NK-92 treated with Interleukin-12 subunit alpha and Interleukin-12 subunit beta, amount 100 ng/mL, for 24 hours (cell line): ENCODE data around the gene SPACA4.
"Not testable (repeated sequence)": the region's sequence is repeated elsewhere in the genome, so short reads cannot be mapped to it uniquely, and the experiment has no call there.

Experiments used
- DNase-seq: peaks from one replicate; lab custom pipeline; 2025; lab: John Stamatoyannopoulos, UW

The SPACA4 gene, protein sequence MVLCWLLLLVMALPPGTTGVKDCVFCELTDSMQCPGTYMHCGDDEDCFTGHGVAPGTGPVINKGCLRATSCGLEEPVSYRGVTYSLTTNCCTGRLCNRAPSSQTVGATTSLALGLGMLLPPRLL

DNA sequence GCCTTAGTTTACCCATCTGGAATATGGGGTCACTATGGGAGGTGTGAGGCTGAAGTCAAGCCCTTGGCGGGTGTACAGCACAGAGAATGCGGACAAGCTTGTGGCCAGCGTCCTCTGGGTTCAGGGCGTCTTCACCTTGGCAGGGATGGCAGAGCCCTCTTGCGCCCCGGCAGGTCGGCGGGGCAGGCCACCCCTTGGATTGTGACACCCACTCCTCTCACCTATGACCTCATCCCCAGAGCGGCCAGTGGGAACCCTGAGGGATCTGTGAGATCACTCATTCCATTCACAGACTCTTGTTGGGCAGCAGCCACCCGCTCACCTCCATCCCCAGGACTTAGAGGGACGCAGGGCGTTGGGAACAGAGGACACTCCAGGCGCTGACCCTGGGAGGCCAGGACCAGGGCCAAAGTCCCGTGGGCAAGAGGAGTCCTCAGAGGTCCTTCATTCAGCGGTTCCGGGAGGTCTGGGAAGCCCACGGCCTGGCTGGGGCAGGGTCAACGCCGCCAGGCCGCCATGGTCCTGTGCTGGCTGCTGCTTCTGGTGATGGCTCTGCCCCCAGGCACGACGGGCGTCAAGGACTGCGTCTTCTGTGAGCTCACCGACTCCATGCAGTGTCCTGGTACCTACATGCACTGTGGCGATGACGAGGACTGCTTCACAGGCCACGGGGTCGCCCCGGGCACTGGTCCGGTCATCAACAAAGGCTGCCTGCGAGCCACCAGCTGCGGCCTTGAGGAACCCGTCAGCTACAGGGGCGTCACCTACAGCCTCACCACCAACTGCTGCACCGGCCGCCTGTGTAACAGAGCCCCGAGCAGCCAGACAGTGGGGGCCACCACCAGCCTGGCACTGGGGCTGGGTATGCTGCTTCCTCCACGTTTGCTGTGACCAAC lies at the start of gene SPACA4:
Gene SPACA4 (plus strand): TSS at position 280 of the 896 bp plus-strand sequence. CDS start 237 bp downstream, at position 517.
- DNase-seq: no peak

DNA sequence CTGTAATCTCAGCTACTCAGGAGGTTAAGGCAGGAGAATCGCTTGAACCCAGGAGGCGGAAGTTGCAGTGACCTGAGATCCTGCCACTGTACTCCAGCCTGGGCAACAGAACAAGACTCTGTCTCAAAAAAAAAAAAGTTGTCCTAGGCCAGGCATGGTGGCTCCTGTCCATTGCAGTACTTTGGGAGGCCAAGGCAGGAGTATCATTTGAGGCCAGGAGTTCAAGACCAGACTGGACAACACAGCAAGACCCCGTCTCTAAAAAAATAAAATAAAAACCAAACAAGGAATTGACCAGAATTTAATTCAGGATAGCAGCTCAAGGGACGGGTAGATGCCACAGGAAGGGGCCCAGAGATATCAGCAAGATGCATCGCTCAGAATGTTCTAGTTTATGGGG lies 49.7 kb upstream of the SPACA4 start:
- no peak for DNase-seq

DNA sequence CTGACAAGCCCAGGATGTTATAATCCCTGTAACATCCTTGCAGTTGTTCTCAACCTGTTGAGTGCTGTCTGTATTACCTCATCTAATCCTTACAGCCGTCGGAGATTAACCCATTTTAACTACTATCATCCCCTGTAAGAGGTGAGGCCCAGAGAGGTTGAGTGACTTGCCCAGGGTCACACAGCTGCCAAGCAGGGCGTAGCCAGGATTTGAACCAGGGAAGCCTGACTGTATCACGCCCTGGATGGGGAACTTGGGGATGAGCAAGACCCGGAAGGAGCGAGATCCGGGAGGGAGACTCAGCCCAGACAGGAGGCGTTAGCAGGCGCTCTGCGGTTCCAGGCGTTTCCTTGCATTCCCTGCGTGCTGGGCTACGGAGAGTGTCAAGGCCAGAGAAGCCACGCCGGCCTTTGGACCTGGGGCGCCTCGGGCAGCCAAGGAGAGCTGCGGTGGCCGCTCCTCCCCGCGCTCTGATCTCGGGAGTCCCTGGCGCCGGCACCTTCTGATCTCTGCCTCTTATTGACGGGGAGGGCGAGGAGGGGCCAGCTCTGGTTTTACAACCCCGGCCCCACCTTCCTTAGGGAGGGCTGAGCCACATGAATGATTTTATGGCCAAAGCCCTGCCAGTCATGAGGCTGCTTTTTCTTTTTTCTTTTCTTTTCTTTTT lies 48.4 kb upstream of the SPACA4 start:
- no peak for DNase-seq

DNA sequence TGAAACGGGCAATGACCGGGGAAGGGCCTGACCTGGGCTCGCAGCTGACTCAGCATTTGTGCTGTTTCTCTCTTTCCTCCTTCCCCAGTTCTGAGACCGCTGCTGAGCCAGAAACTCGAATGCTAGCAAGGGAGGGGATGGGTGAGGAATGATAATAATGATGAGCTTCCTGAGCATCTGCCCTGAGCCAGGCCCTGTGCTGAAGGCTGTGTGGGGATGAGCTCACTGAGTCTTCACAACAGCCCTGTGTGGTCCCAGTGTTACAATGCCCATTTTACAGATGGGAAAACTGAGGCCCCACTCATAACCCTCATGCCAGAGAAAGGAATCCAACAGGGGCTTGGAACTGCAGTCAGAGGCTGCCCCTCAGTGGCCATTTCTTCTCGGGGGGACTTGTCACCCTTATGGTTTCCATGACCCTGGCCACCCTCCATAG lies 46.4 kb upstream of the SPACA4 start:
- DNase-seq: no peak

DNA sequence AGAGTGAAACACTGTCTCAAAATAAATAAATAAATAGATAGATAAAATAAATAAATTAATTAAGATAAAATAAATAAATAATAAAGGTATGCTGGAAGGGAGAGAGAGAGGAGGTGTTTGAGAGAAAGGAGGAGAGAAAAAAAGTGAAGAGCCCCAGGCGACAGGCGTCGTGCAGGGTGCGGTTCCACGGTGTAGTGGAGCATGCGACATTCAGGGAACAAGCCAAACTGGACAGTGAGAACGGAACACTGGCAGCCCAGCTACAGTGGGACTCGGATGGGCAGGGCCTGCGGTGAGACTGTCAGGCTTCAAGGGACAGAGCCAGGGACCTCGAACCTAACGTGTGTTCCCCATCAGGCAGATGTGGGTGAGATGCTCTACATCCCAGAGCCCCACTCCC lies 45.1 kb upstream of the SPACA4 start:
- no peak for DNase-seq

DNA sequence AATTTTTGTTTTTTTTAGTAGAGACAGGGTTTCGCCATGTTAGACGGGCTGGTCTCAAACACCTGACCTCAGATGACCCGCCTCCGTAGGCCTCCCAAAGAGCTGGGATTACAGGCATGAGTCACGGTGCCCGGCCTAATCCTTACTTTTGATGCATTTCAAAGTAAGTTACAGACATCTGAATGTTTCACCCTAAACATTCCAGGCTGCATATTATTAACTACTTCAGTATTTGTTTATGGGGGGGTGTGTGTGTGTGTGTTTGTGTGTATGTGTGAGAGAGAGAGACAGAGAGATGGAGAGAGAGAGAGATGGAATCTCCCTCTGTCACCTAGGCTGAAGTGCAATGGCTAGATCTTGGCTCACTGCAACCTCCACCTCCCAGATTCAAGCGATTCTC lies 41.5 kb upstream of the SPACA4 start:
- DNase-seq: no peak

DNA sequence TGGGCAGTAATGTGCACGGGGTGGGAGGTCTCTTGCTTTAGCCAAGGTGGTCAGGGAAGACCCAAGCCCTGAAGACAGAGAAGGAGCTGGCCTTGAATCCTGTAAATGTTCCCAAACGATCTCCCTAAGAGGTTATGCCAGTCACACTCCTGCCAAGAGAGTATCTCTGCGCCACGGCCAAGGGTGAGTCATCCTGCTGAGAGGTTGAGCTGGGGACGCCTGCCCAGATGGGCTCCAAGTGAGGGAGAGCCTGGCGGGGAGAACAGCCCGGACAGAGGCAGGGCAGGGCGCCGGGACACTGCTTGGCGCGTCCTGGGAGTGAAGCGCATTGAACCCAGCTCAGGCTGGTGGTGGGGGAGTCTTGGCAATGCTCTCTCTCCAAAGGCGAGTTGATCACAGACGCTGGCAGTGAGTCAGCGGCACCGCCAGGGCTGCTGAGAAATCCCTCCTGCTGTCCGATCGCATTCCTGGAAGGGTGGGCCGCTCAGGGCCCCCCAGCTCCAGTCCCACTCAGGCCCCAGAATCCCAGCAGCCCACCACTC lies 38.1 kb upstream of the SPACA4 start:
- no peak for DNase-seq

DNA sequence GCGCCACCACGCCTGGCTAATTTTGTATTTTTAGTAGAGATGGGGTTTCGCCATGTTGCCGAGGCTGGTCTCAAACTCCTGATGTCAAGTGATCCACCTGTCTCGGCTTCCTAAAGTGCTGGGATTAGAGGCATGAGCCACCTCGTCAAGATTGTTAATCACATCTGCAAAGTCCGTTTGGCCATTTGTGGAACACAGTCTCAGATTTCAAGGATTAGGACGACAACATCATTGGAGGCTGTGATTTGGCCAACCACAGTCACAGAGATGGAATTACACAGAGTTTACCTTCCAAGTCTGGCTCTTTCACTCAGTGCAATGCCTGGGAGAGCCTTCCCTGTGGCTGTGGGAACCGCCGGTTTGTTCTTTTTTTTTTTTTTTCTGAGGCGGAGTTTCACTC lies 36.7 kb upstream of the SPACA4 start:
- DNase-seq: no peak

DNA sequence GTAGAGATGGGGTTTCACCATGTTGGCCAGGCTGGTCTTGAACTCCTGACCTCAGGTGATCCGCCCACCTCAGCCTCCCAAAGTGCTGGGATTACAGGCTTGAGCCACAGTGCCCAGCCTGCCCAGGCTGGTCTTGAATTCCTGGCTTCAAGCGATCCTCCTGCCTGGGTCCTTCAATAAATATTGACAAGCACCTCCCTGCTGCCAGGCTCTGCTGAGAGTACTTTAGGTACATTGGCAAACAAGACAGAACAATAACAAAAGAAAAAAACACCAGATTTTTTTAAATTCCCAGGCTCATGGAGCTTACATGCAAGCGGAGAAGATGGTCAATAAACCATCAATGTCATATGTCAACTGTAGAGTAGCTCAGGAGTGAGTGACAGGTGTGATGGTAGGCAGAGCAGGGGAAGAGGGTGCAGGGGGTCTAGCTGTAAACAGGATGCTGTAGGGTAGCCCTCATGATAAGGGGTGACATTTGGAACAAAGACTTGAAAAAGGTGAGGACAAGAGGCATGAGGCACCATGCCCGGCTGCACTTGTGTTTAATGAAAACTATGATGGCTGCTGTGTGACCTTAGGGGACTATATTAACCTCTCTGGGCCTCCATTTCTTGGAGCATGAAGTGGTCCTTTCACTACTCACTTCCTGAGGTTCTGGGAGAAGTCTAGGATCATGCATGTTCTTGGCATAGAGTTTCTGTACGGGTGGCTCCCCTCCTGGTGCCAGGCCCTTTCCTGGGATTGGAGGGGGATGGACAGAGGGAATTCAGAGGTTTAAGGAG lies 35.0 kb upstream of the SPACA4 start:
- DNase-seq: no peak

DNA sequence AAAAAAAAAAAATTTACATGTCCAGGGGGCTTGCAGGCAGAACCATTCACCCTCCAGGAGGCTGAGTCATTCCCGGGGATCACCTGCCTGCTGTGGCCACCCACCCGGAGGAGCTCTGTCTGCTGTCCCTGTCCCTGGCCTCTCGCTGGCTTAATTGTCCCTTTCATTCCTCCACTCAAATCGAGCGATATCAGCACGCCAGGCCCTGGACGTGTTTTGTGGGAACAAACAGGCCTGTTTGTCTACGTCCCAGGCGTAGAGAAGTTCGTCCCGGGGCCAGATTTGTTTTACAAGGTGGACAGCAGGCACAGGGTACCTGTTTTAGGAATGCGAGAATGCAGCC lies 33.4 kb upstream of the SPACA4 start:
- DNase-seq: no peak

DNA sequence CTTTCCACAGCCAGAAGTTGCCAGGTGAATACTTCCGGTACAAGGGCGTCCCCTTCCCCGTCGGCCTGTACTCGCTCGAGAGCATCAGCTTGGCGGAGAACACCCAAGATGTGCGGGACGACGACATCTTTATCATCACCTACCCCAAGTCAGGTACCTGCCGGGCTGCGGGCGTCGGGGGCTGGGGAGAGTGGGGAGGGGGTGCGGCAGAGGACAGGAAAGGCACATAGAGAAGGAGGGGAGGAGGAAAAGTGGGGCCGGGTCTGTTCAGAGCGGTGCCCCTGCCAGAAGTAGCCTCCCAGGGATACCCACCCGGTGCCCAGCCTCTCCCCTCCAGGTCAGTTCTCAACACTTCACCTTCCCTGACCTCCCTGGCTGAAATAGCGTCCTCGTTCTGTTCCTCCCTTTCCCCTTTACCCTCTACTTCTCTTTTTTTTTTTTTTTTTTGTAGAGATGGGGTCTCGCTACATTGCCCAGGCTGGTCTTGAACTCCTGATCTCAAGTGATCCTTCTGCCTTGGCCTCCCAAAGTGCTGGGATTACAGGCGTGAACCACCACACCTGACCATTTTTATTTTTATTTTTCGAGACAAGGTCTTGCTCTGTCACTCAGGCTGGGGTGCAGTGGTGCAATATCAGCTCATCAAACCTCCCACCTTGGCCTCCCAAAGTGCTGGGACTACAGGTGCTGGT lies 30.5 kb upstream of the SPACA4 start:
- DNase-seq: no peak

DNA sequence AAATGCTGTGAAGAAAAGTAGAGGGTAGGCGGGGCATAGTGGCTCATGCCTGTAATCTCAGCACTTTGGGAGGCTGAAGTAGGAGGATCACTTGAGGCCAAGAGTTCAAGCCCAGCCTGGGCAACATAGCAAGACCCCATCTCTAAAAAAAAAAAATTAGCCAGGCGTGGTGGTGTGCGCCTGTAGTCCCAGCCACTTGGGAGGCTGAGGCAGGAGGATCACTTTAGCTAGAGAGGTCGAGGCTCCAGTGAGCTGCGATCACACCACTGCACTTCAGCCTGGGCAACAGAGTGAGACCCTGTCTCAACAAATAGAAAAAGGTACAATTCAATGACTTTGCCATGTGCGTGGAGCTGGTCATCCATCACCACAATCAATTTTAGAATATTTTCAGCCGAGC lies 28.6 kb upstream of the SPACA4 start:
- DNase-seq: not testable (repeated sequence)

DNA sequence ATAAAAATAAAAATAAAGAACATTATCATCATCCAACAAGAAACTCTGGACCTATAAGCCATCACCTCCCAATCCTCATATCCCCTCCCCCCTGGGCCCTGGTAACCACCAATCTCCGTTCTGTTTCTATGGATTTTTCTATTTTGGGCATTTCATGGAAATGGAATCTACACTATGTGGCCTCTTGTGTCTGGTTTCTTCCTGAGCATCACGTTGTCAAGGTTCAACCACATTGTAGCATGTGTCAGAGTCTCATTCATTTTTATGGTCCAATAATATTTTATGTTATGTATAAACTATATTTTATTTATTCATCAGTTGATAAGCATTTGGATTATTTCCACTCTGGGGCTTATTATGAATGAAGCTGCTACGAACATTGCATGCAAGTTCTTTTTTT lies 27.7 kb upstream of the SPACA4 start:
- no peak for DNase-seq

DNA sequence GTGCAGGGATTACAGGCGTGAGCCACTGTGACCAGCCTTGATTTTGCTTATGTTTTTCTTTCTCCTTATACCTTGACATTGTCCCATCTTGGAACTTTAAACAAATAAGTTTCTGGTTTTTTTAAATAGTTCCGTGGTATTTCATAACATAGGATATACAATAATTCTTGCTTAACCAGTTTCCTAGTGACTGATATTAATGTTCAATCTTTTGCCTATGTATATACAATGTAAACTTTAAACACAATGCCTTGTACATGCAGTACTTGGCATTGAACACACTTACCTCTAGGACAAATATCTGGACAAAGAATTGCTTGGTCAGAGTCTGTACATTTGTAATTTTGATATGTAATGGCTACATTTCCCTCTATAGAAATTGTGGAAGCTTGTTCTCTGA lies 24.4 kb upstream of the SPACA4 start:
- no peak for DNase-seq

DNA sequence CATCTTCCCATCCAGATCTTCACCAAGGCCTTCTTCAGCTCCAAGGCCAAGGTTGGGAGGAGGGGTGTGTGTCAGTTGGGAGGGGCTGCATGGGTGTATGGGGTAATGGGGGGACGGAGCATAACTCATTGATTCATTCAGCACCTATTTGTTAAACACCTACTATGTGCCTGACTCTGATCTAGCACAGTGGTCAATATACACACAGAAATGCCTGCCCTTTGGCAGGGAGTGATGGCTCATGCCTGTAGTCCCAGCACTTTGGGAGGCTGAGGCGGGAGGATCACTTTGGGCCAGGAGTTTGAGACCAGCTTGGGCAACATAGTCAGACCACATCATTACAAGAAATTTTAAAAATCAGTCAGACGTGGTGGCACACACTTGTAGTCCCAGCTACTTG lies 19.2 kb upstream of the SPACA4 start:
- no peak for DNase-seq

DNA sequence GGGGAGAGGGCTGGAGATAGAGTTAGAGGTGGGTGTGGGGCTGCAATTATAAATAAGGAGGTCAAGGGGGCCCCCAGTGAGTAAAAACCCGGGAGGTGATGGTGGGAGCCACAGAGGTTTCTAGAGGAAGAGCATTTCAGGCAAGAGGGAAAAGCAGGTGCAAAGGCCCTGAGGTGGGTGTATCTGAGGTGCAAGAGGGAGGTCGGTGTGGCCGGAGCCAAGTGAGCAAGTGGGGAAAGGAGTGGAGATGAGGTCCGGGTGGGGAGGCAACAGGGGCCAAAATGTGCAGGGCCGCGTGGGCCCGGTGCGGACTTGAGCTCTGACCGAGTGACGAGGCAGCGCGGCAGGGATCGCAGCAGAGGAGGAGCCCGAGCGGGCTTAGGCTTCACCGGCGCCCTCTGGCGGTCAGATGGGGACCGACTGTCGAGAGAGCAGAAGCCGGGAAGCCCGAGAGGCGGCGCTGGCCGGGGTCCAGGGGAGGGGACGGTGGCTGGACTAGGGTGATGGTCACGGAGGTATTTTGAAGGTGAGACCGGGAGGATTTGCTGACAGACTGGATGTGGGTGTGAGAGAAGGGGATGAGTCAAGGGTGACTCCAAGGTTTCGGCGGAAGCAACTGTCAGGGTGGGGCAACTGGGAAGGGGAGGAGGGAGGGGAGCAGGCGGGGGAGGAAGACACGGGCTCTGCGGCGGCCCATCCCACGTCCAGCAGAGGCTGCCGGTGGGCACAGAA lies 17.7 kb upstream of the SPACA4 start:
- peak; percentile 59 for DNase-seq

DNA sequence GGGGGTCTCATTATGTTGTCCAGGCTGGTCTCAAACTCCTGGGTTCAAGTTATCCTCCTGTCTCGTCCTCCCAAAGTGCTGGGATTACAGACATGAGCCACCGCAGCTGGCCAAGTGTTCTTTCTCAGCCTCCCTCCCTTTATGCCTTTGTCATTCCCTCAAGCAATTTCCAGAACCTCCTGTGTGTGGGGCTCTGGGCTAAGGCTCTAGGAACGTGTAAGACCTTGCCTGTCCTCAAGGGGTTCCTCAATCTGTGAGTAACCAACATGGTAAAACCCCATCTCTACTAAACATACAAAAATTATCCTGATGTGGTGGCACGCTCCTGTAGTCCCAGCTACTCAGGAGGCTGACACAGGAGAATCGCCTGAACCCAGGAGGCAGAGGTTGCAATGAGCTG lies 15.5 kb upstream of the SPACA4 start:
- no peak for DNase-seq

DNA sequence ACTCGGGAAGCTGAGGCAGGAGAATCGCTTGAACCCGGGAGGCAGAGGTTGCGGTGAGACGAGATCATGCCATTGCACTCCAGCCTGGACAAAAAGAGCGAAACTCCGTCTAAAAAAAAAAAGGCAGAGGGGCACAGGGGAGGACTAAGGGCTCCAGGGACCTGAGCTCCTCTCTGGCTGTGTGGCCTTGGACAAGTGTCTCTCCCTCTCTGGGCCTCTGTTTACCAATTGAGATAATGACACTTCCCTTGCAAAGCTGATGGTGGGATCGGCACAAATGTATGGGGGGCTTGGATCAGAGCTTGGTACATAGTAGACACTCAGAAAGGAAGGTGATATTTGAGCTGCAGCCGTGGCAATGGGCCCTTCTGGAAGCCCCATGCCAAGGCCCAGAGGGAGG lies 11.4 kb upstream of the SPACA4 start:
- no peak for DNase-seq

DNA sequence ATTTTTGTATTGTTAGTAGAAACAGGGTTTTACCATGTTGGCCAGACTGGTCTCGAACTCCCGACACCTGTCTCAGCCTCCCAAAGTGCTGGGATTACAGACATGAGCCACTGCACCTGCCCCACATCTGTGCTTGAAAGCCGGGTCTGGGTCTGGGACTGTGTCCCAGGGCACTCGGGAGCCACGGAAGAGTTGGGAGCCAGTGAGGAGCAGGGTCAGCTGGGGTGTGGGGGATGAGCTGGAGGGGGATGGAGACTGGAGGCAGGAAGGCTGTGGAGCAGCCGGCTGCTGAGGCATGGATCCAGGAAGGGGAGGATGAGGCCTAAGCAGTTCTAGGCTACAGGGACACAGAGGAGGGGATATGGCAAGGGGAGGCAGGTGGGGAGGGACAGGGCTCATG lies 10.7 kb upstream of the SPACA4 start:
- no peak for DNase-seq

DNA sequence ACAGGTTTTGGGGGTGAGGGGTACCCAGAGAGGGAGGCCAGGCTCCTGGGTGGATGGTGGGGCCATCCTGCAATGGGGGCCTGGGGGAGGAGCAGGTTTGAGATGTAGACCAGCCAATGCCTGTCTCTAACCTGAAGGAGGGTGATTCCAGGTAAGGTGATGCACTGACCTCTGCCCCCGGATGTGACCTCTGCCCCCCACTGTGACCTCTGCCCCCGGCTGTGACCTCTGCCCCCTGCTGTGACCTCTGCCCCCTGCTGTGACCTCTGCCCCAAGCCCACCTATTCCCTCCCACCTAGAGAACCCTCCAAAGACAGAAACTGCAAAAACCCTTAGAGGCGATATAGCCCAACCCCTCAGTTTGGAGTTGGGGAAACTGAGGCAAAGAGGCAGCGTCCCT lies 10.3 kb upstream of the SPACA4 start:
- DNase-seq: no peak
